ENCODE data around the gene NRF1.

The NRF1 gene

GRCh38 chr7:129786825-129787563, 175.5 kb downstream of the NRF1 start:
- Histone ChIP-seq H2AFZ (ENCODE audit: low read length) (no peak overlapping the region), H3K79me2 (ENCODE audit: low read length) (no peaks in the 10 kb centered on the region), H3K36me3 (replicated peaks; ENCODE audit: insufficient read depth, low read length) (no peaks in the 10 kb centered on the region), H4K20me1 (ENCODE audit: insufficient read depth, low read length) (no peaks in the 10 kb centered on the region), H3K27me3 (replicated peaks; ENCODE audit: insufficient read depth, low read length) (peaks cover 38% of the 10 kb centered on the region), H3K4me3 (ENCODE audit: low read length) (no peak overlapping the region), H3K27ac (ENCODE audit: low read length) (no peak overlapping the region), H3F3A (ENCODE audit: insufficient read depth, low read length) (0 out of 2 replicates have a peak, but pooled peaks cover 3% of the 10 kb centered on the region), H3K9me2 (replicated peaks; ENCODE audit: insufficient read depth, low read length) (no peaks in the 10 kb centered on the region), H3K9me3 (replicated peaks; ENCODE audit: insufficient read depth, low read length) (no peaks in the 10 kb centered on the region), H3K4me2 (ENCODE audit: low read depth, low read length) (no peak overlapping the region), H3K4me1 (ENCODE audit: low read length) (peaks cover 16% of the 10 kb centered on the region), H3K9ac (ENCODE audit: low read length) (no peak overlapping the region)
- DNase-seq = no peak
- TF ChIP-seq EZH2 (optimal IDR thresholded peaks at IDR 0.05; ENCODE audit: low read depth, low read length) (no peak), EZH2phosphoT487 (IDR thresholded peaks at IDR 0.05; ENCODE audit: low read length) (no peak), CTCF (IDR thresholded peaks at IDR 0.05; ENCODE audit: low read length) (no peak)

- no peaks in the 10 kb centered on the region for H3K36me3 ChIP-seq (replicated peaks; ENCODE audit: insufficient read depth, low read length)
- no peaks in the 10 kb centered on the region for H3K79me2 ChIP-seq (ENCODE audit: low read length)
- no peak overlapping the region for H3K27ac ChIP-seq (ENCODE audit: low read length)
- no peak overlapping the region for H3K4me2 ChIP-seq (ENCODE audit: low read depth, low read length)
- no peak for TF ChIP-seq EZH2phosphoT487 (IDR thresholded peaks at IDR 0.05; ENCODE audit: low read length)
- TF ChIP-seq CTCF (IDR thresholded peaks at IDR 0.05; ENCODE audit: low read length) = no peak
- TF ChIP-seq EZH2 (optimal IDR thresholded peaks at IDR 0.05; ENCODE audit: low read depth, low read length) = no peak
- H3K9me2 ChIP-seq (replicated peaks; ENCODE audit: insufficient read depth, low read length) = no peaks in the 10 kb centered on the region
- H3K9ac ChIP-seq (ENCODE audit: low read length) = no peak overlapping the region
- no peaks in the 10 kb centered on the region for H4K20me1 ChIP-seq (ENCODE audit: insufficient read depth, low read length)
- H3K4me3 ChIP-seq (ENCODE audit: low read length) = no peak overlapping the region
- no peaks in the 10 kb centered on the region for H3K9me3 ChIP-seq (replicated peaks; ENCODE audit: insufficient read depth, low read length)
- no peak for DNase-seq
- 0 out of 2 replicates have a peak, but pooled peaks cover 3% of the 10 kb centered on the region for H3F3A ChIP-seq (ENCODE audit: insufficient read depth, low read length)
- peaks cover 11% of the 10 kb centered on the region for H3K4me1 ChIP-seq (ENCODE audit: low read length)
- H2AFZ ChIP-seq (ENCODE audit: low read length) = no peak overlapping the region
- peaks cover 21% of the 10 kb centered on the region for H3K27me3 ChIP-seq (replicated peaks; ENCODE audit: insufficient read depth, low read length)
Observed at GRCh38 chr7:129789000-129789399, 177.5 kb downstream of the NRF1 start.

GRCh38 chr7:129789652-129790051, 178.1 kb downstream of the NRF1 start:
- H3F3A ChIP-seq (ENCODE audit: insufficient read depth, low read length) = 0 out of 2 replicates have a peak, but pooled peaks cover 3% of the 10 kb centered on the region
- no peaks in the 10 kb centered on the region for H3K9me3 ChIP-seq (replicated peaks; ENCODE audit: insufficient read depth, low read length)
- H3K9ac ChIP-seq (ENCODE audit: low read length) = no peak overlapping the region
- H4K20me1 ChIP-seq (ENCODE audit: insufficient read depth, low read length) = no peaks in the 10 kb centered on the region
- TF ChIP-seq EZH2 (optimal IDR thresholded peaks at IDR 0.05; ENCODE audit: low read depth, low read length) = no peak
- TF ChIP-seq CTCF (IDR thresholded peaks at IDR 0.05; ENCODE audit: low read length) = no peak
- no peak for TF ChIP-seq EZH2phosphoT487 (IDR thresholded peaks at IDR 0.05; ENCODE audit: low read length)
- H3K4me2 ChIP-seq (ENCODE audit: low read depth, low read length) = no peak overlapping the region
- H2AFZ ChIP-seq (ENCODE audit: low read length) = no peak overlapping the region
- no peaks in the 10 kb centered on the region for H3K36me3 ChIP-seq (replicated peaks; ENCODE audit: insufficient read depth, low read length)
- no peak for DNase-seq
- no peaks in the 10 kb centered on the region for H3K79me2 ChIP-seq (ENCODE audit: low read length)
- H3K4me1 ChIP-seq (ENCODE audit: low read length) = peaks cover 9% of the 10 kb centered on the region
- H3K27me3 ChIP-seq (replicated peaks; ENCODE audit: insufficient read depth, low read length) = peaks cover 15% of the 10 kb centered on the region
- no peak overlapping the region for H3K4me3 ChIP-seq (ENCODE audit: low read length)
- no peaks in the 10 kb centered on the region for H3K9me2 ChIP-seq (replicated peaks; ENCODE audit: insufficient read depth, low read length)
- H3K27ac ChIP-seq (ENCODE audit: low read length) = no peak overlapping the region
